Activated CD8-positive, alpha-beta memory T cell treated with anti-CD3 and anti-CD28 coated beads, Interleukin-2, amount 50 U/mL, for 4 hours (primary cell): ENCODE results near the gene CTSW.

ENCODE experiments used
- DNase-seq: peaks from one replicate; pipeline ENCODE4 v3.0.0-alpha.2; 2020

Gene CTSW

DNA sequence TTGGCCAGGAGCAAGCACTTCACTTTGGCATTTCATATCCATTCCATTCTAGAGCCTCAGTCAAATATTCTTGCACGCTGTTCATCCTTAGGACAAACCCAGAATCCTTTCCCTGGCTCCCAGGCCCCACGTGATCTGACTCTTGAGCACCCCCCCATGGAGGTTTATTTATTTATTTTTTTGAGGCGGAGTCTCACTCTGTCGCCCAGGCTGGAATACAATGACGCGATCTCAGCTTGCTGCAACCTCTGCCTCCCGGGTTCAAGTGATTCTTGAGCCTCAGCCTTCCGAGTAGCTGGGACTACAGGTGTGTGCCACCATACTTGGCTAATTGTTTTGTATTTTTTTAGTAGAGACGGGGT is 52.9 kb downstream of the CTSW start:
- DNase-seq: no peak
